C4-2B (cell line): ENCODE measurements around the gene RIMKLA.

Experiments used
- H3K27ac ChIP-seq: fragments of 450-650 bp; 2 replicates; pipeline ENCODE4 v1.5.1; 2017
- CTCF ChIP-seq: fragments of 450-650 bp; conservative IDR thresholded peaks from 2 replicates; pipeline ENCODE4 v1.5.1; 2017; ENCODE audit warnings: mild to moderate bottlenecking
- ZFX ChIP-seq: fragments of 450-650 bp; IDR thresholded peaks from 2 replicates; pipeline ENCODE4 v1.6.1; 2017

Gene RIMKLA

GRCh38 chr1:42466030-42466429 lies 85.4 kb downstream of the RIMKLA start:
- TF ChIP-seq CTCF = no peak
- TF ChIP-seq ZFX = no peak
- H3K27ac ChIP-seq = no peak overlapping the region

GRCh38 chr1:42469727-42470126 lies 89.1 kb downstream of the RIMKLA start:
- H3K27ac ChIP-seq = no peak overlapping the region
- no peak for TF ChIP-seq ZFX
- TF ChIP-seq CTCF = no peak
